GM12878 (cell line): ENCODE data around the gene ZNF710. TPM values are rescaled to one million over a fixed set of nuclear protein-coding genes. Genes with fewer than 3 reads are reported as not detected.

Source experiments
- BCL3 ChIP-seq: IDR thresholded peaks from 2 replicates; pipeline ENCODE4 v1.6.1; 2011; ENCODE audit warnings: borderline replicate concordance, low read depth, mild to moderate bottlenecking, moderate library complexity, low read length; ENCODE audit not compliant: insufficient read depth, poor library complexity, severe bottlenecking
- CBFB ChIP-seq: IDR thresholded peaks from 2 replicates; pipeline ENCODE4 v1.6.1; 2016; ENCODE audit warnings: antibody characterized with exemption, low read depth
- CBX3 ChIP-seq: fragments of 200-600 bp; sonication (generic); IDR thresholded peaks from 2 replicates; pipeline ENCODE4 v1.6.1; 2016; ENCODE audit warnings: low read depth, borderline replicate concordance
- CHD4 ChIP-seq: fragments of 200-600 bp; sonication (generic); IDR thresholded peaks from 2 replicates; pipeline ENCODE4 v1.6.1; 2016; ENCODE audit warnings: mild to moderate bottlenecking
- EED ChIP-seq: sonication (generic); IDR thresholded peaks from 2 replicates; pipeline ENCODE4 v1.6.1; 2016; ENCODE audit warnings: antibody characterized with exemption, low read depth
- ESRRA ChIP-seq: IDR thresholded peaks from 2 replicates; pipeline ENCODE4 v1.6.1; 2012; ENCODE audit warnings: mild to moderate bottlenecking, low read length, improper control_type of control experiment
- FOS ChIP-seq: IDR thresholded peaks from 3 replicates; pipeline ENCODE4 v1.6.1; 2011; ENCODE audit warnings: borderline replicate concordance; ENCODE audit not compliant: insufficient read length; ENCODE audit errors: extremely low read depth
- GATAD2B ChIP-seq: fragments of 450-650 bp; conservative IDR thresholded peaks from 2 replicates; pipeline ENCODE4 v1.6.1; 2017; ENCODE audit warnings: low read depth, mild to moderate bottlenecking, moderate library complexity
- HDAC6 ChIP-seq: fragments of 200-600 bp; sonication (generic); IDR thresholded peaks from one replicate; pipeline ENCODE4 v1.8.0; 2017; ENCODE audit warnings: antibody characterized with exemption; ENCODE audit not compliant: unreplicated experiment
- HDGF ChIP-seq: fragments of 450-650 bp; IDR thresholded peaks from 2 replicates; pipeline ENCODE4 v1.6.1; 2016; ENCODE audit warnings: antibody characterized with exemption
- HSF1 ChIP-seq: fragments of 150-350 bp; IDR thresholded peaks from 2 replicates; pipeline ENCODE4 v1.6.1; 2014; ENCODE audit warnings: mild to moderate bottlenecking, low read depth, low read length
- MEF2A ChIP-seq: IDR thresholded peaks from 2 replicates; pipeline ENCODE4 v1.6.1; 2011; ENCODE audit warnings: low read depth, mild to moderate bottlenecking, low read length, moderate library complexity; ENCODE audit not compliant: insufficient read depth
- NR2C2 ChIP-seq: IDR thresholded peaks from 2 replicates; pipeline ENCODE4 v1.6.1; 2011; ENCODE audit warnings: borderline replicate concordance, low read depth; ENCODE audit not compliant: control insufficient read depth, insufficient read length
- PAX8 ChIP-seq: fragments of 450-650 bp; IDR thresholded peaks from 2 replicates; pipeline ENCODE4 v1.6.1; 2017; ENCODE audit warnings: mild to moderate bottlenecking, moderate library complexity
- POLR2AphosphoS5 ChIP-seq: IDR thresholded peaks from 2 replicates; pipeline ENCODE4 v1.6.1; 2011; ENCODE audit warnings: mild to moderate bottlenecking, low read length, inconsistent platforms
- RAD21 ChIP-seq: IDR thresholded peaks from 2 replicates; pipeline ENCODE4 v1.6.1; 2011; ENCODE audit warnings: mild to moderate bottlenecking, low read depth, low read length, moderate library complexity; ENCODE audit not compliant: insufficient read depth
- RAD51 ChIP-seq: fragments of 450-650 bp; IDR thresholded peaks from 2 replicates; pipeline ENCODE4 v1.6.1; 2016; ENCODE audit warnings: moderate library complexity, mild to moderate bottlenecking, inconsistent platforms
- RB1 ChIP-seq: fragments of 450-650 bp; formaldehyde crosslinking; IDR thresholded peaks from 2 replicates; pipeline ENCODE4 v1.6.1; 2017; ENCODE audit warnings: mild to moderate bottlenecking, borderline replicate concordance
- SIX5 ChIP-seq: IDR thresholded peaks from 2 replicates; pipeline ENCODE4 v1.6.1; 2011; ENCODE audit warnings: mild to moderate bottlenecking, low read depth, low read length, moderate library complexity; ENCODE audit not compliant: severe bottlenecking
- SPI1 ChIP-seq: IDR thresholded peaks from 2 replicates; pipeline ENCODE4 v1.6.1; 2011; ENCODE audit warnings: low read depth, mild to moderate bottlenecking, low read length, moderate library complexity, borderline replicate concordance; ENCODE audit not compliant: insufficient read depth
- SRF ChIP-seq, 2 experiments: IDR thresholded peaks; 2 replicates each; pipeline ENCODE4 v1.6.1; 2011; ENCODE audit warnings: low read depth in 2 of 2, low read length in 2 of 2, mild to moderate bottlenecking in 1 of 2, moderate library complexity in 1 of 2
- SUPT20H ChIP-seq: IDR thresholded peaks from 2 replicates; pipeline ENCODE4 v1.6.1; 2011; ENCODE audit warnings: low read depth, mild to moderate bottlenecking, low read length, moderate library complexity, borderline replicate concordance; ENCODE audit not compliant: control insufficient read depth
- TARDBP ChIP-seq: IDR thresholded peaks from 2 replicates; pipeline ENCODE4 v1.6.1; 2016; ENCODE audit warnings: borderline replicate concordance
- WRNIP1 ChIP-seq: IDR thresholded peaks from 2 replicates; pipeline ENCODE4 v1.6.1; 2011; ENCODE audit warnings: low read depth, low read length, improper control_type of control experiment, borderline replicate concordance
- ZNF384 ChIP-seq: IDR thresholded peaks from 2 replicates; pipeline ENCODE4 v1.6.1; 2012; ENCODE audit warnings: low read depth, mild to moderate bottlenecking, low read length, improper control_type of control experiment, borderline replicate concordance
- polyA plus RNA-seq, 11 experiments: library from polyadenylated mRNA; depleted of rRNA in 4 of 11; unstranded in 6 of 11; stranded (reverse) in 5 of 11; fragments of >200 nt; fragmentation: Nextera tagmentation in 4 of 11; fragmentation: Illumina TruSeq in 1 of 11; extraction: Ambion mirVana in 4 of 11; extraction: Trizol in 1 of 11; gene quantifications; 1 replicate in 1 of 11; 2 replicates in 10 of 11; pipeline versions ENCODE4 v1.2.1 to v1.2.3, GENCODE V29; 2011 to 2016; ENCODE audit warnings: inconsistent platforms in 2 of 11, missing spikeins in 2 of 11, low read depth in 1 of 11
- total RNA-seq, 4 experiments: library from RNA; depleted of rRNA in 3 of 4; stranded (reverse); fragments of >200 nt in 3 of 4; fragmentation: Illumina TruSeq in 1 of 4; extraction: Trizol in 1 of 4; gene quantifications; 2 replicates each; pipeline versions ENCODE4 v1.2.1 to v1.2.3, GENCODE V29; 2013 to 2021
- TF ChIP-seq, protein P1 (sequence below), 3 experiments: IDR thresholded peaks in 2 of 3; conservative IDR thresholded peaks in 1 of 3; 2 replicates each; pipeline ENCODE4 v1.5.1; 2011; ENCODE audit warnings: low read depth in 3 of 3, low read length in 3 of 3, mild to moderate bottlenecking in 3 of 3, control low read depth in 2 of 3, moderate library complexity in 2 of 3, inconsistent platforms in 1 of 3, mixed read lengths in 1 of 3; ENCODE audit not compliant: control insufficient read depth in 2 of 3, insufficient read depth in 1 of 3; ENCODE audit errors: extremely low read depth in 1 of 3
- TF ChIP-seq, protein P2 (sequence below): IDR thresholded peaks from 2 replicates; pipeline ENCODE4 v1.6.1; 2012; ENCODE audit warnings: low read depth, low read length, improper control_type of control experiment

The ZNF710 gene
- total and polyA plus RNA-seq, 10 of the 15 experiments (the other 5 are each of a cell fraction or from before 2014, with no cell fraction given), result 1.4 to 43.5 (median 9.8) TPM

GRCh38 chr15:90097475-90097874 lies 96.4 kb downstream of the ZNF710 start (continued):
- TF ChIP-seq, protein P1, sequence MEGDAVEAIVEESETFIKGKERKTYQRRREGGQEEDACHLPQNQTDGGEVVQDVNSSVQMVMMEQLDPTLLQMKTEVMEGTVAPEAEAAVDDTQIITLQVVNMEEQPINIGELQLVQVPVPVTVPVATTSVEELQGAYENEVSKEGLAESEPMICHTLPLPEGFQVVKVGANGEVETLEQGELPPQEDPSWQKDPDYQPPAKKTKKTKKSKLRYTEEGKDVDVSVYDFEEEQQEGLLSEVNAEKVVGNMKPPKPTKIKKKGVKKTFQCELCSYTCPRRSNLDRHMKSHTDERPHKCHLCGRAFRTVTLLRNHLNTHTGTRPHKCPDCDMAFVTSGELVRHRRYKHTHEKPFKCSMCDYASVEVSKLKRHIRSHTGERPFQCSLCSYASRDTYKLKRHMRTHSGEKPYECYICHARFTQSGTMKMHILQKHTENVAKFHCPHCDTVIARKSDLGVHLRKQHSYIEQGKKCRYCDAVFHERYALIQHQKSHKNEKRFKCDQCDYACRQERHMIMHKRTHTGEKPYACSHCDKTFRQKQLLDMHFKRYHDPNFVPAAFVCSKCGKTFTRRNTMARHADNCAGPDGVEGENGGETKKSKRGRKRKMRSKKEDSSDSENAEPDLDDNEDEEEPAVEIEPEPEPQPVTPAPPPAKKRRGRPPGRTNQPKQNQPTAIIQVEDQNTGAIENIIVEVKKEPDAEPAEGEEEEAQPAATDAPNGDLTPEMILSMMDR (IDR thresholded peaks at IDR 0.05 in 2 of 3, conservative IDR thresholded peaks at IDR 0.05 in 1 of 3; ENCODE audit: control insufficient read depth in 2 of 3, extremely low read depth in 1 of 3, insufficient read depth in 1 of 3, low read depth in 3 of 3, low read length in 3 of 3), result no peak
- TF ChIP-seq CBFB, result no peak; the same call in 1 of the 2 replicates
- TF ChIP-seq CBX3, result no peak
- 0 out of 2 replicates have a peak, but pooled peaks have one; percentile 19 for TF ChIP-seq MEF2A
- no peak for TF ChIP-seq TARDBP
- TF ChIP-seq FOS, result no peak
- TF ChIP-seq POLR2AphosphoS5, result no peak
- TF ChIP-seq HSF1, result no peak
- TF ChIP-seq SUPT20H, result no peak
- TF ChIP-seq, protein P2, sequence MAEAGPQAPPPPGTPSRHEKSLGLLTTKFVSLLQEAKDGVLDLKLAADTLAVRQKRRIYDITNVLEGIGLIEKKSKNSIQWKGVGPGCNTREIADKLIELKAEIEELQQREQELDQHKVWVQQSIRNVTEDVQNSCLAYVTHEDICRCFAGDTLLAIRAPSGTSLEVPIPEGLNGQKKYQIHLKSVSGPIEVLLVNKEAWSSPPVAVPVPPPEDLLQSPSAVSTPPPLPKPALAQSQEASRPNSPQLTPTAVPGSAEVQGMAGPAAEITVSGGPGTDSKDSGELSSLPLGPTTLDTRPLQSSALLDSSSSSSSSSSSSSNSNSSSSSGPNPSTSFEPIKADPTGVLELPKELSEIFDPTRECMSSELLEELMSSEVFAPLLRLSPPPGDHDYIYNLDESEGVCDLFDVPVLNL, result no peak
- TF ChIP-seq HDAC6, result no peak
- no peak for TF ChIP-seq SIX5
- TF ChIP-seq EED, result no peak
- TF ChIP-seq RAD51, result no peak
- no peak for TF ChIP-seq RB1
- no peak for TF ChIP-seq CHD4
- no peak for TF ChIP-seq NR2C2
- TF ChIP-seq SPI1, result peak; percentile 95
- no peak for TF ChIP-seq SRF (IDR thresholded peaks at IDR 0.05; ENCODE audit: low read depth in 2 of 2, low read length in 2 of 2)
- no peak for TF ChIP-seq PAX8
- TF ChIP-seq ESRRA, result no peak
- no peak for TF ChIP-seq HDGF
- no peak for TF ChIP-seq WRNIP1
- TF ChIP-seq RAD21, result no peak
- TF ChIP-seq GATAD2B, result no peak
- TF ChIP-seq ZNF384, result no peak
- TF ChIP-seq BCL3, result no peak
